Thyroid gland (tissue), 4 donors: ENCODE results near the gene SFXN2.

Experiments used
- POLR2A ChIP-seq, 2 donors: fragments of 450-650 bp; IDR thresholded peaks; one replicate each; pipeline ENCODE4 v1.6.1; 2017; ENCODE audit warnings: antibody characterized with exemption in 2 of 2, mild to moderate bottlenecking in 2 of 2, moderate library complexity in 1 of 2
- TF ChIP-seq, protein P1 (sequence below), 6 experiments: fragments of 200-600 bp in 3 of 6; fragments of 450-650 bp in 3 of 6; sonication (generic) in 3 of 6; IDR thresholded peaks; one replicate each; pipeline ENCODE4 v1.5.1; 2016 to 2019; ENCODE audit warnings: antibody characterized with exemption in 6 of 6, mild to moderate bottlenecking in 2 of 6, inconsistent platforms in 1 of 6, moderate library complexity in 1 of 6

- TF ChIP-seq, protein P1, sequence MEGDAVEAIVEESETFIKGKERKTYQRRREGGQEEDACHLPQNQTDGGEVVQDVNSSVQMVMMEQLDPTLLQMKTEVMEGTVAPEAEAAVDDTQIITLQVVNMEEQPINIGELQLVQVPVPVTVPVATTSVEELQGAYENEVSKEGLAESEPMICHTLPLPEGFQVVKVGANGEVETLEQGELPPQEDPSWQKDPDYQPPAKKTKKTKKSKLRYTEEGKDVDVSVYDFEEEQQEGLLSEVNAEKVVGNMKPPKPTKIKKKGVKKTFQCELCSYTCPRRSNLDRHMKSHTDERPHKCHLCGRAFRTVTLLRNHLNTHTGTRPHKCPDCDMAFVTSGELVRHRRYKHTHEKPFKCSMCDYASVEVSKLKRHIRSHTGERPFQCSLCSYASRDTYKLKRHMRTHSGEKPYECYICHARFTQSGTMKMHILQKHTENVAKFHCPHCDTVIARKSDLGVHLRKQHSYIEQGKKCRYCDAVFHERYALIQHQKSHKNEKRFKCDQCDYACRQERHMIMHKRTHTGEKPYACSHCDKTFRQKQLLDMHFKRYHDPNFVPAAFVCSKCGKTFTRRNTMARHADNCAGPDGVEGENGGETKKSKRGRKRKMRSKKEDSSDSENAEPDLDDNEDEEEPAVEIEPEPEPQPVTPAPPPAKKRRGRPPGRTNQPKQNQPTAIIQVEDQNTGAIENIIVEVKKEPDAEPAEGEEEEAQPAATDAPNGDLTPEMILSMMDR (IDR thresholded peaks at IDR 0.05): no peak
- no peak for TF ChIP-seq POLR2A (IDR thresholded peaks at IDR 0.05)
These were observed 36.9 kb upstream of the SFXN2 start for GRCh38 chr10:102677331-102678067.
